Heart left ventricle (tissue), 13 donors: Measurements from ENCODE around the gene GCDH.

Experiments
- CTCF ChIP-seq, 12 donors: fragments of 200-600 bp; sonication (generic) in 4 of 12; IDR thresholded peaks; one replicate each; pipeline versions ENCODE4 v1.5.0 to v1.8.0; 2018 to 2022; ENCODE audit warnings: antibody characterized with exemption in 12 of 12, mild to moderate bottlenecking in 5 of 12
- POLR2A ChIP-seq, 2 donors: fragments of 450-650 bp; IDR thresholded peaks; one replicate each; pipeline ENCODE4 v1.6.1; 2017; ENCODE audit warnings: antibody characterized with exemption in 2 of 2, mild to moderate bottlenecking in 2 of 2, moderate library complexity in 2 of 2
- donor health status: ischemic (EF 13 %, LVEDD 7.1; RV severe dilation, severe dysfunction).
- donor health status: DM: no; HTN: yes; CAD: no.
- donor health status: DM: no; HTN: no; CAD: no.
- donor health status: ischemic (EF 25% LVEDD 6.9; RV normal size, moderate dysfunction).
- donor health status: ischemic (EF 25% LVEDD 5.7; RV mildly dilated, moderate dysfunction).
- donor health status: ischemic (EF 35%, LVEDD 5.7; RV mildly dilated, moderate dysfunction).
- donor health status: nonischemic (EF 11% LVEDD 7.7; RV severe dilation, severe dysfunction).
- donor health status: DM: yes; HTN: yes; CAD: no.
- donor health status: PGD.
- donor health status: ischemic (EF 29% LVEDD 5.4; RV normal size, mild dysfunction).
- donor health status: nonischemic (EF 23%, LVEDD 6.1; RV moderate dilation, normal function).

- TF ChIP-seq POLR2A (IDR thresholded peaks at IDR 0.05) (no peak), CTCF (IDR thresholded peaks at IDR 0.05) (no peak)
These were observed 22.1 kb downstream of the GCDH start for GRCh38 chr19:12913011-12913561.
